ENCODE measurements around the gene IGSF9.

IGSF9 gene

GRCh38 chr1:159965263-159965662 is 19.9 kb upstream of the IGSF9 start:
- Histone ChIP-seq H3K9ac (ENCODE audit: low read length) (no peak overlapping the region), H3K4me2 (ENCODE audit: low read length) (no peak overlapping the region), H3K27ac (ENCODE audit: low read depth, low read length, poor library complexity, severe bottlenecking) (no peak overlapping the region), H3K4me1 (ENCODE audit: insufficient read depth, low read length, severe bottlenecking) (no peaks in the 10 kb centered on the region), H4K20me1 (ENCODE audit: insufficient read depth, low read length) (no peaks in the 10 kb centered on the region), H3K9me2 (ENCODE audit: low read depth, low read length) (no peaks in the 10 kb centered on the region), H3K79me2 (ENCODE audit: insufficient read depth, low read length) (no peaks in the 10 kb centered on the region), H3K36me3 (ENCODE audit: insufficient read depth, low read length) (no peaks in the 10 kb centered on the region), H3K27me3 (ENCODE audit: insufficient read depth, low read length) (peaks cover 5% of the 10 kb centered on the region; the same call in 1 of the 2 replicates), H3K4me3 (ENCODE audit: low read depth, low read length, poor library complexity, severe bottlenecking) (no peak overlapping the region), H2AFZ (ENCODE audit: low read length) (no peak overlapping the region), H3K9me3 (ENCODE audit: low read length) (no peaks in the 10 kb centered on the region), H3F3A (ENCODE audit: insufficient read depth, low read length) (no peaks in the 10 kb centered on the region)
- TF ChIP-seq, protein P1, sequence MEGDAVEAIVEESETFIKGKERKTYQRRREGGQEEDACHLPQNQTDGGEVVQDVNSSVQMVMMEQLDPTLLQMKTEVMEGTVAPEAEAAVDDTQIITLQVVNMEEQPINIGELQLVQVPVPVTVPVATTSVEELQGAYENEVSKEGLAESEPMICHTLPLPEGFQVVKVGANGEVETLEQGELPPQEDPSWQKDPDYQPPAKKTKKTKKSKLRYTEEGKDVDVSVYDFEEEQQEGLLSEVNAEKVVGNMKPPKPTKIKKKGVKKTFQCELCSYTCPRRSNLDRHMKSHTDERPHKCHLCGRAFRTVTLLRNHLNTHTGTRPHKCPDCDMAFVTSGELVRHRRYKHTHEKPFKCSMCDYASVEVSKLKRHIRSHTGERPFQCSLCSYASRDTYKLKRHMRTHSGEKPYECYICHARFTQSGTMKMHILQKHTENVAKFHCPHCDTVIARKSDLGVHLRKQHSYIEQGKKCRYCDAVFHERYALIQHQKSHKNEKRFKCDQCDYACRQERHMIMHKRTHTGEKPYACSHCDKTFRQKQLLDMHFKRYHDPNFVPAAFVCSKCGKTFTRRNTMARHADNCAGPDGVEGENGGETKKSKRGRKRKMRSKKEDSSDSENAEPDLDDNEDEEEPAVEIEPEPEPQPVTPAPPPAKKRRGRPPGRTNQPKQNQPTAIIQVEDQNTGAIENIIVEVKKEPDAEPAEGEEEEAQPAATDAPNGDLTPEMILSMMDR (IDR thresholded peaks at IDR 0.05; ENCODE audit: low read length), result no peak
- no peak for TF ChIP-seq EZH2 (IDR thresholded peaks at IDR 0.05; ENCODE audit: borderline replicate concordance, low read length)

DNA sequence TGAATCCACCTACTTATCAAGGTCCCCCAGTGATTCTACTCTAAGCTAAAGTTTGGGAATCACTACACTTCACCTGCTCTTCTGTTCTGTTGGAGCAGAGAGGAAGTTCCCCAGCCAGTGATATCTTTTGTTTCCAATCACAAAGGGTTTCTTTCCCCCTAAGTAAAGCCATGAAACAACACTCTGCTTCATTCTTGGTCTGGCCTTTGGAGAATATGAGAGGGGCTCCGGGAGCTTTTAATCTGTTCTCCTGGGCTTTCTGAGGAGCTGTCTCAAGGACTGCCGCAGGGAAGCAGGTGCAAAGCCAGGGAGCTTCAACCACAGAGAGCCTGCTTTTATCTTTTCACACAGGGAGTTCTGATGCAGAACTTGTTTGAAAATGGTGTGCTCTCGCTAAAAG is 18.7 kb upstream of the IGSF9 start:
- Histone ChIP-seq H3K27ac (ENCODE audit: low read depth, low read length, poor library complexity, severe bottlenecking) (no peak overlapping the region), H3K4me1 (ENCODE audit: insufficient read depth, low read length, severe bottlenecking) (no peaks in the 10 kb centered on the region), H3F3A (ENCODE audit: insufficient read depth, low read length) (no peaks in the 10 kb centered on the region), H3K9me3 (ENCODE audit: low read length) (no peaks in the 10 kb centered on the region), H3K4me2 (ENCODE audit: low read length) (no peak overlapping the region), H4K20me1 (ENCODE audit: insufficient read depth, low read length) (no peaks in the 10 kb centered on the region), H3K4me3 (ENCODE audit: low read depth, low read length, poor library complexity, severe bottlenecking) (no peak overlapping the region), H3K36me3 (ENCODE audit: insufficient read depth, low read length) (no peaks in the 10 kb centered on the region), H3K27me3 (ENCODE audit: insufficient read depth, low read length) (0 out of 2 replicates have a peak, but pooled peaks cover 5% of the 10 kb centered on the region), H3K9ac (ENCODE audit: low read length) (no peak overlapping the region), H3K9me2 (ENCODE audit: low read depth, low read length) (no peaks in the 10 kb centered on the region), H2AFZ (ENCODE audit: low read length) (no peak overlapping the region), H3K79me2 (ENCODE audit: insufficient read depth, low read length) (no peaks in the 10 kb centered on the region)
- TF ChIP-seq EZH2 (IDR thresholded peaks at IDR 0.05; ENCODE audit: borderline replicate concordance, low read length), result no peak
- TF ChIP-seq, protein P1 (IDR thresholded peaks at IDR 0.05; ENCODE audit: low read length), result no peak

DNA sequence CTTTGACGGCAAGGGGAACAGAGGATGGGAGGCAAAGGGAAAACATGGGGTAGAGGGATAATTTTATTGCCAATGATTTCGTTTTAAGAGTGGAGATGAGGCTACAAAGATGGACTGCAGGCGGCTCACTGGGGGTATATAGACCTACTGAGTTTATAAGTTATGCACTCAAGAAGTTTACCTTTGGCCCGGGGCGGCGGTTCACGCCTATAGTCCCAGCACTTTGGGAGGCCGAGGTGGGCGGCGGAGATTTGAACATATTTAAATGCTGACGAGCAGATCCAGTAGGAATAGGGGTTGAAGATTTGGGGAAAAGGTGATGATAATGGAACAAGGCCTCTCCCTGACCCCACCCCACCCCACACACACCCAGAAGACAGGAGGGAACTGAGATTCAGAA is 16.8 kb upstream of the IGSF9 start:
- no peaks in the 10 kb centered on the region for H3K9me2 ChIP-seq (ENCODE audit: low read depth, low read length)
- H2AFZ ChIP-seq (ENCODE audit: low read length), result no peak overlapping the region
- H3K9me3 ChIP-seq (ENCODE audit: low read length), result no peaks in the 10 kb centered on the region
- TF ChIP-seq, protein P1 (IDR thresholded peaks at IDR 0.05; ENCODE audit: low read length), result no peak
- TF ChIP-seq EZH2 (IDR thresholded peaks at IDR 0.05; ENCODE audit: borderline replicate concordance, low read length), result no peak
- H3K27me3 ChIP-seq (ENCODE audit: insufficient read depth, low read length), result 0 out of 2 replicates have a peak, but pooled peaks cover 8% of the 10 kb centered on the region
- H3F3A ChIP-seq (ENCODE audit: insufficient read depth, low read length), result no peaks in the 10 kb centered on the region
- no peak overlapping the region for H3K4me3 ChIP-seq (ENCODE audit: low read depth, low read length, poor library complexity, severe bottlenecking)
- no peaks in the 10 kb centered on the region for H4K20me1 ChIP-seq (ENCODE audit: insufficient read depth, low read length)
- H3K9ac ChIP-seq (ENCODE audit: low read length), result no peak overlapping the region
- H3K27ac ChIP-seq (ENCODE audit: low read depth, low read length, poor library complexity, severe bottlenecking), result no peak overlapping the region
- no peak overlapping the region for H3K4me2 ChIP-seq (ENCODE audit: low read length)
- no peaks in the 10 kb centered on the region for H3K79me2 ChIP-seq (ENCODE audit: insufficient read depth, low read length)
- H3K4me1 ChIP-seq (ENCODE audit: insufficient read depth, low read length, severe bottlenecking), result no peaks in the 10 kb centered on the region
- H3K36me3 ChIP-seq (ENCODE audit: insufficient read depth, low read length), result no peaks in the 10 kb centered on the region
